Thyroid gland (tissue), 4 donors: ENCODE measurements around the gene TRIAP1.

Experiments
- CTCF ChIP-seq, 6 experiments: fragments of 200-600 bp in 3 of 6; fragments of 450-650 bp in 3 of 6; sonication (generic) in 3 of 6; IDR thresholded peaks; one replicate each; pipeline ENCODE4 v1.5.1; 2016 to 2019; ENCODE audit warnings: antibody characterized with exemption in 6 of 6, mild to moderate bottlenecking in 2 of 6, inconsistent platforms in 1 of 6, moderate library complexity in 1 of 6
- POLR2A ChIP-seq, 2 donors: fragments of 450-650 bp; IDR thresholded peaks; one replicate each; pipeline ENCODE4 v1.6.1; 2017; ENCODE audit warnings: antibody characterized with exemption in 2 of 2, mild to moderate bottlenecking in 2 of 2, moderate library complexity in 1 of 2

- TF ChIP-seq CTCF (IDR thresholded peaks at IDR 0.05) (no peak), POLR2A (IDR thresholded peaks at IDR 0.05) (no peak)
Observed at GRCh38 chr12:120421701-120422100, 24.5 kb downstream of the TRIAP1 start.
